Stimulated activated naive CD8-positive, alpha-beta T cell treated with anti-CD3 and anti-CD28 coated beads, Interleukin-15, amount 100 ng/mL, for 72 hours (primary cell): ENCODE data around the gene FAM184A.
A peak's percentile ranks its signal among the peaks of the same experiment; 100 is the strongest.

Experiments
- ATAC-seq: fragments of 150-1000 bp; cut with Tn5 transposase; 2 replicates; pipeline ENCODE4 v1.10.0; 2021; ENCODE audit warnings: mild to moderate bottlenecking, moderate library complexity
- DNase-seq, 2 donors: peaks; one replicate each; pipeline ENCODE4 v3.0.0; 2021 to 2022
- H3K27ac Mint-ChIP-seq, 2 donors: one replicate each; pipeline ENCODE4 v1.8.0; 2022; ENCODE audit warnings: mild to moderate bottlenecking in 2 of 2, mixed read lengths in 2 of 2, moderate library complexity in 2 of 2
- H3K27me3 Mint-ChIP-seq: one replicate; pipeline ENCODE4 v1.8.0; 2022; ENCODE audit warnings: mixed read lengths
- H3K4me1 Mint-ChIP-seq: one replicate; pipeline ENCODE4 v1.8.0; 2022; ENCODE audit warnings: mild to moderate bottlenecking, mixed read lengths
- H3K4me3 Mint-ChIP-seq, 2 donors: one replicate each; pipeline ENCODE4 v1.8.0; 2022; ENCODE audit warnings: mild to moderate bottlenecking in 2 of 2, mixed read lengths in 2 of 2, moderate library complexity in 1 of 2
- H3K9me3 Mint-ChIP-seq, 2 donors: one replicate each; pipeline ENCODE4 v1.8.0; 2022; ENCODE audit warnings: mixed read lengths in 2 of 2

The FAM184A gene

DNA sequence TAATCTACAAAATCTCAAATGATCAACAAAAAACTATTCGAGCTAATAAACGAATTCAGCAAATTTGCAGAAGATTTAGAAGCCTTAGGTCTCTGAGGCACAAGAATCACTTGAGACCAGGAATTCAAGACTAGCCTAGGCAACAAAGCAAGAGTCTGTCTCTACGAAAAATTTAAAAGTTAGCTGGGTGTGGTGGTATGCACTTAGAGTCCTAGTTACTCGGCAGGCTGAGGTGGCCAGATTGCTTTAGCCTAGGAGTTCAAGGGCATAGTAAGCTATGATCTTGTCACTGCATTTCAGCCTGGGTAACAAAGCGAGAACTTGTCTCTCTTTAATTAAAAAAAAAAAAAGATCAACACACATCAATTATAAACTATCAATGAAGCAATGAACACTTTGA lies 34.2 kb downstream of the FAM184A start:
- Mint-ChIP-seq H3K27me3 (no peaks in the 10 kb centered on the region), H3K4me3 (no peak overlapping the region), H3K27ac (no peak overlapping the region), H3K4me1 (peaks cover 7% of the 10 kb centered on the region), H3K9me3 (peaks cover 0 to 5% of the 10 kb centered on the region in 2 donors)
- ATAC-seq, result no peak
- DNase-seq, result no peak

DNA sequence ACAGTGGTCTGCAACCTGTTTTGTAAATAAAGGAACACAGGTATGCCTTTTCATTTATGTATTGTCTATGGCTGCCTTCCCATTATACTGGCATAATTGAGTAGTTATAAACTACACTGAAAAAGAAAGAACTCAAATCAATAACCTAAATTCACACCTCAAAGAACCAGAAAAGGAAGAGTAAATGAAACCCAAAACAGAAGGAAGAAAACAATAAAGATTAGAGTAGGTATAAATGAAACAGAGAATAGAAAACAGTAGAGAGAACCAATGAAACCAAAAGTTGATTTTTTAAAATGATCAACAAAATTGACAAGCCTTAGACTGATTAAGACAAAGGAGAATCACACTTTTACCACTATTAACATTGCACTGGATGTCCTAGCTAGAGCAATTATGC lies 34.7 kb downstream of the FAM184A start:
- DNase-seq (no peak), ATAC-seq (peak; percentile 46)
- peaks cover 7% of the 10 kb centered on the region for H3K4me1 Mint-ChIP-seq
- H3K27me3 Mint-ChIP-seq, result no peaks in the 10 kb centered on the region
- H3K27ac Mint-ChIP-seq, result no peak overlapping the region
- H3K9me3 Mint-ChIP-seq, result peaks cover 0 to 3% of the 10 kb centered on the region in 2 donors
- no peak overlapping the region for H3K4me3 Mint-ChIP-seq

DNA sequence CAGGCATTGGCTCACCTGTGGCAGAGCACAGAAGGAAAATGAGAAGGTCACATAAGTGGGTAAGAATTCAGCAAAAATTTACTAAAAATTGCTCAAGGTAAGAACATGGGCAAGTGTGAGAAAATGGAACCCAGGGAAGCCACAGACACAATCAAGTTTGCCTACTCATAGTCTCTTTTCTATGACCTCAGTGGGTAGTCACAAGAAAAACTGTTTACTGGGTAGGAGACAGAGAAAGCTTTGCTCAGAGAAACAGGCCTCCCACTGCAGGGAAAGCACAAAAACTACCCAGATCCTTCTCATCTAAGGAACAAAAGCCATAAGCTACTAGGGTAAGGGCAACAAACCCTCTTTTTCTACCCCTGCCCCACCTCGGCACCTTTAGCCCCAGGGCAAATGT lies 35.2 kb downstream of the FAM184A start:
- Mint-ChIP-seq H3K27me3 (no peaks in the 10 kb centered on the region), H3K27ac (no peak overlapping the region), H3K9me3 (no peaks in the 10 kb centered on the region), H3K4me3 (no peak overlapping the region), H3K4me1 (peaks cover 7% of the 10 kb centered on the region)
- no peak for DNase-seq
- ATAC-seq, result peak; percentile 86

DNA sequence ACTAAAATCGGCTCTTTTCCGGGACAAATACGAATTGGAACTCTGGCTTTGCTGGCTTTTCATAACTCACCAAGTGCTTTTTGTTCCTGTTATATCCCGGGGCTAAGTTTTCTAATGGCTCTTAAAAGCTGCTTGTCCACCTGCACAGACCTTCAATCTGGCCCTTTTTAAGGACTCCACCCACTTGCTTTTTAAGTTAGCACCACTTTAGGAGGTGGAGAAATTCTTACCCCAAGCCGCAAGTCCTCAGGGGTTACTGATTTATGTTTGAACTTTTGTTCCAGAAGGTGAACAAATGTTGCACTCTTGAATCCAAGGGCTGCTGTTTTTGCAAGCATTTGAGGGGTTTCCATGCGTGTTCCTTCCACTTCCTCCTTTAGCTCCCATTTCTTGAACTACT lies 37.8 kb downstream of the FAM184A start:
- Mint-ChIP-seq H3K27me3 (no peaks in the 10 kb centered on the region), H3K4me1 (peaks cover 7% of the 10 kb centered on the region), H3K27ac (no peak overlapping the region), H3K4me3 (no peak overlapping the region), H3K9me3 (no peaks in the 10 kb centered on the region)
- ATAC-seq (no peak), DNase-seq (no peak)

DNA sequence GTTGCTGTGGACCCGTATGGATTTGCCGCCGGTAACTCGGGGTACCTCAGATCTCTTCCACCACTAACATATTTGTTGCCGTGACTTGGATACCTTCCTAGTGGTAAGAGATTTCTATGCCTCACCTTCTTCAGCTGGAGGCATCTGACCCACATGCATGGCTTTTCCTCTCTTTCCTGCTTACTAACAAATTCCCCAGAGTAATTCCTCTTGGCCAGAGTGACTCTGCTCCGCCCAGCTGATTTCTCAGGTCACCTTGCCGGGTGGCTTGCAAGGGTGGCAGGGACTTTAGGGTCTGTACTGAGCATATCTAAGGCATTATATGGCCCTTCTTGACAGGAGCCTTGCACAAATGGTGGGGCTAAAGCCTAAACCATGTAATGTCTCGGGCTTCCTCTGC lies 38.2 kb downstream of the FAM184A start:
- Mint-ChIP-seq H3K4me1 (peaks cover 7% of the 10 kb centered on the region), H3K27me3 (no peaks in the 10 kb centered on the region), H3K27ac (no peak overlapping the region), H3K9me3 (no peaks in the 10 kb centered on the region), H3K4me3 (no peak overlapping the region)
- DNase-seq (no peak), ATAC-seq (no peak)

DNA sequence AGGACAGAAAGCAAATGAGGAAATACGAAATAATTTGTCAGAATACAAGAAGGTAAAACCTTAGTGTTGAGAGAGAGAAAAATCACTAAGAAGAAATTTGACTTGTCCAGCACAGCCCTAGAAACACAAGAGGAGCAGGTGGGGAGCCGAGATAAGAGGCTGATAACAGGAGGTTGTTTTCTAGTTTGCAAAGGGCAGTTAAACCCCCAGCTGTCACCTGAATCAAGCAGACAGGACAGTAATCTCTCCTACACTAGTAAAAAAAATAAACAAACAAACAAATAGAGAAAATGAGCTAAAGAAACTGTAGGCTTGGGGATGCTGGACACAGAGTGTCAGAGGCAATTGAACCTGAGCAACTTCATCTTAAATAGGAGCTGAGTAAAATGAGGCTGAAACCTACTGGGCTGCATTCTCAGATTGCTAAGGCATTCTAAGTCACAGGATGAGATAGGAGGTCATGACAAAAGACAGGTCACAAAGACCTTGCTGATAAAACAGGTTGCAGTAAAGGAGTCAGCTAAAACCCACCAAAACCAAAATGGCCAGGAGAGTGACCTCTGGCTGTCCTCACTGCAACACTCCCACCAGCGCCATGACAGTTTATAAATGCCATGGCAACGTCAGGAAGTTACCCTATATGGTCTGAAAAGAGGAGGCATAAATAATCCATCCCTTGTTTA lies 40.4 kb downstream of the FAM184A start:
- Mint-ChIP-seq H3K9me3 (no peaks in the 10 kb centered on the region), H3K27ac (no peak overlapping the region), H3K4me1 (no peaks in the 10 kb centered on the region), H3K4me3 (no peak overlapping the region), H3K27me3 (no peaks in the 10 kb centered on the region)
- DNase-seq (no peak), ATAC-seq (no peak)

DNA sequence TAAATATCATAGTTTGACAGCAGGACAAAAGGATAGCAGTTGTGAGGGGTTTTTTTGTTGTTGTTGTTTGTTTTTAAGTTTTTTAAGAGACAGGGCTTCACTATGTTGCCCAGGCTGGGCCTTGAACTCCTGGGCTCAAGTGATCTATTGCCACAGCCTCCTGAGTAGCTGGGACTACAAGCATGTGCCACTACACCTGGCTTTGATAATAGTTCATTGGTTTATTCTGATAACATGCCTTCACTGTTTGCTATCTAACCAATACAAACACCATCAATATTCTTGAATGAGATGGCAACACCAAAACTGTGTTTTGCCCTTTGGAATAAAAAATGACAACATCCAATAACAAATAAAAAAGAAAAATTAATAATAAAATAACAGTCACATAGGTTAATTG lies 41.2 kb downstream of the FAM184A start:
- ATAC-seq (no peak), DNase-seq (no peak)
- no peak overlapping the region for H3K27ac Mint-ChIP-seq
- H3K27me3 Mint-ChIP-seq, result no peaks in the 10 kb centered on the region
- H3K4me1 Mint-ChIP-seq, result no peaks in the 10 kb centered on the region
- H3K4me3 Mint-ChIP-seq, result no peak overlapping the region
- H3K9me3 Mint-ChIP-seq, result no peaks in the 10 kb centered on the region

DNA sequence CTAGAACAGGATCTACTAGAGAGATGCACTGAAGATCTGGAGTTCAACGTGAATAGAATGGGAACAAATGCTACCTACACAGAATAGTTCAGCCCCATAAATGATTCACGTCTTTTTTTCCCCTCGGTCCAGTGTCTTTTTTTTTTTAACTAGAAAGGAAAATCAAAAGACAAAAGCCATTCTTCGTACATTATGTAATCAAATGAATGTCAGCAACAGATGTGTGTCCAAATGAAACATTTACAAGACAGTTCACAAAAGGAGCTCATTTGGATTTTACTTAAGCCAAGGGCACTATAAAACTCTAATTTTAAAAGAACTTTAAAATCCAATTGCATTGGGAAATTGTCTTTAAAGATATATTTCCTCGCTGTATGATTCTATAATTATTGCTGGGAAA lies 42.4 kb downstream of the FAM184A start:
- ATAC-seq (no peak), DNase-seq (no peak)
- H3K4me1 Mint-ChIP-seq, result no peaks in the 10 kb centered on the region
- no peaks in the 10 kb centered on the region for H3K27me3 Mint-ChIP-seq
- no peak overlapping the region for H3K4me3 Mint-ChIP-seq
- H3K27ac Mint-ChIP-seq, result no peak overlapping the region
- H3K9me3 Mint-ChIP-seq, result no peaks in the 10 kb centered on the region

DNA sequence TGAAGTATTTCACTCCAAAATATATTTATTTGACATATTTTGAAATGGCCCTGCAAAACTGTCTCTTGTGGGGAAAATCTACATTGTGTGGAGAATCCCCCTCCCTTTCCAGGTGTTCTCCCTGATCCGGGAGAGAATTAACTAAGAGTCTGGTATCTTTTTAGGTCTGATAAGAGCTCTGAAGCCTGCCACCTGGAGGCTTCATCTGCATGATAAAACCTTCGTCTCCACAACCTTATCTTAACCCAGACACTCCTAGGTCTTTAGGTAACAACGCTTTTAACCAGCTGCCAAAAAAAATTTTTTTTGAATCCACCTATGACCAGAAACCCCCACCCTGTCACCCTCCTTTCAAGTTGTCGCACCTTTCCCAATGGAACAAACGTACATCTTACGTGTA lies 43.0 kb downstream of the FAM184A start:
- H3K4me3 Mint-ChIP-seq, result no peak overlapping the region
- DNase-seq (no peak), ATAC-seq (no peak)
- no peak overlapping the region for H3K27ac Mint-ChIP-seq
- no peaks in the 10 kb centered on the region for H3K9me3 Mint-ChIP-seq
- H3K27me3 Mint-ChIP-seq, result no peaks in the 10 kb centered on the region
- no peaks in the 10 kb centered on the region for H3K4me1 Mint-ChIP-seq

DNA sequence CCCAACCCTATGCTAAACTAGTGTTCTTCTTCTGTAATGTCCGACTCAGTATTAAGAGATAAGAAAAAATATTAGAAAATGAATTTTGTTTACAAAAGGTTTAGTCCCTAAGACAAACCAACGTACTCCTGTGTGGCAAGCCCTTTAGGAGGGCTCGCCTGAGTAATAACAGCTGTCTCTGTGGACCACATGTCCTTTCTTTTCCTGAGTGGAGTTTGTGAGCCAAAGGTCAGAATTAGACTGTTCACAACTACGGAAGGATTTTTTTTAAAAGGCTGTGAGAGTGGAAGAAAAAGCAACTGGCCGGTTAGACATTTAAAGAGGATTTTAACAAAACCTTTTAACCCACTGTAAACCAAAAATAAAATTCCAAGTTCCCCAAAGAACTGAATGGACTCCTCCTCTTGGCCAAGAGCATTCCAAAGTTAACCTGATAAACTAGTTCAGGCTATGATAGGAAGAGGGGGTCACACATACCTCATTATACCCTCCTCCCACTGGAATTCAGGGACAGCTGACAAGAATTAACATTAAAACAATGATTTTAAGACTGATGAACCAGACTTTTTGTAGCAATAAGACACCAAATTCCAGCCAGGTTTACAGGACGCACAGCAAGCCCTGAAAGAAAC lies 43.5 kb downstream of the FAM184A start:
- no peak for DNase-seq

DNA sequence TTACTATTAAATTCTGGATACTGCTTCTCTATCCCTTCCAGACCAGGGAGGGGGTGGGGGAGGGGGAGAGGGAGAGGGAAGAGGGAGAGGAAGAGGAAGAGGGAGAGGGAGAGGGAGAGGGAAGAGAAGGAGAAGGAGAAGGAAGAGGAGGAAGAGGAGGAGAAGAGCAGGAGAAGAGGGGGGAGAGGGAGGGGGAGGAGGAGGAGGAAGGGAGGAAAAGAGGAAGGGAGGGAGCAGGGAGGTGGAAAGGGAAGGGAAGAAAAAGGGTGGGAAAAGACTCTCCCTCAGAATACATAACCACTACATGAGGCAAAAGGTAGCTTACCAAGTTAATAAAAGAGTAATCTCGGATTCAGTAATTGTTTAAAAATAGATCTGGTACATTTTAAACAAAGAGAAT lies 46.0 kb downstream of the FAM184A start:
- ATAC-seq (no peak), DNase-seq (no peak)
- no peaks in the 10 kb centered on the region for H3K9me3 Mint-ChIP-seq
- H3K27ac Mint-ChIP-seq, result no peak overlapping the region
- H3K4me3 Mint-ChIP-seq, result no peak overlapping the region
- H3K27me3 Mint-ChIP-seq, result no peaks in the 10 kb centered on the region
- H3K4me1 Mint-ChIP-seq, result no peaks in the 10 kb centered on the region

More for the DNA sequence above, 43.5 kb downstream of the FAM184A start:
- H3K9me3 Mint-ChIP-seq, result no peaks in the 10 kb centered on the region
- no peak overlapping the region for H3K4me3 Mint-ChIP-seq
- H3K27ac Mint-ChIP-seq, result no peak overlapping the region
- no peak for ATAC-seq
- H3K27me3 Mint-ChIP-seq, result no peaks in the 10 kb centered on the region
- H3K4me1 Mint-ChIP-seq, result no peaks in the 10 kb centered on the region

DNA sequence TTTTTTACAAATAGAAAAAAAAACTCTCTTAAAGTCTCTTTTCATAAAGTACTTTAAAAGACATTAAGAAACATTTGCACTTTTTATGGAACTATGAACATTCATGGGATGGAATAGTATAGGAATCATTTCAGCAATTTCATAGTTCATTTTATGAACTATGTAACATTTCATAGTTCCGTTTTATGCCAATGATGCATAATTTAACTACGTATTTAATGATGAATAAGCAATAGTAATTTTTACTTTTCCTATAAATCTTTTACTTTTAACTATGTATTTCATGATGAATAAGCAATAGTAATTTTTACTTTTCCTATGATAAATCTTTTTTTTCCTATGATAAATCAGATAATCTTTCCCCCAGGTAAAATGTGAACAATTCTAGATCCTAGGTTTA lies 47.7 kb downstream of the FAM184A start:
- H3K4me1 Mint-ChIP-seq, result no peaks in the 10 kb centered on the region
- ATAC-seq (no peak), DNase-seq (no peak)
- H3K27ac Mint-ChIP-seq, result no peak overlapping the region
- H3K9me3 Mint-ChIP-seq, result no peaks in the 10 kb centered on the region
- no peaks in the 10 kb centered on the region for H3K27me3 Mint-ChIP-seq
- no peak overlapping the region for H3K4me3 Mint-ChIP-seq

DNA sequence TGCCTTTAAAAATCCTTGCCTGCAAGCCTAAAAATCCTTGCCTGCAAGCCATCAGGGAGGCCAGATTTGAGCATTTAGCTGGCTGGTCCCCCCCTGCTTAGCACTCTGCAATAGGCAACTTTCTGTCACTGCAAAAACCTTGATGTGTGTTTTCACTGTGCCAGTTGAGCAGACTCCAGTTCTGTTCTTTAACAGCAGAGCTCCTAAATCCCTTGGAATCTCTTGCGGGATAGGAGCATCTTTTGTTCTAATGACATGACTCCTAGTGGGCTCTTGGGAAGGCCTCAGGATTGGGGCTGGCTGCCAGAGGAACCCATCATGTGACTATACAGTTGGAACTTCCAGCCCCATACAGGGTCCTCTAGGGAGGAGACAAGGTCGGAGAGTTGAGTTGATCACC lies 50.4 kb downstream of the FAM184A start:
- Mint-ChIP-seq H3K4me1 (no peaks in the 10 kb centered on the region), H3K27me3 (no peaks in the 10 kb centered on the region), H3K9me3 (no peaks in the 10 kb centered on the region), H3K27ac (no peak overlapping the region), H3K4me3 (no peak overlapping the region)
- ATAC-seq (no peak), DNase-seq (no peak)

DNA sequence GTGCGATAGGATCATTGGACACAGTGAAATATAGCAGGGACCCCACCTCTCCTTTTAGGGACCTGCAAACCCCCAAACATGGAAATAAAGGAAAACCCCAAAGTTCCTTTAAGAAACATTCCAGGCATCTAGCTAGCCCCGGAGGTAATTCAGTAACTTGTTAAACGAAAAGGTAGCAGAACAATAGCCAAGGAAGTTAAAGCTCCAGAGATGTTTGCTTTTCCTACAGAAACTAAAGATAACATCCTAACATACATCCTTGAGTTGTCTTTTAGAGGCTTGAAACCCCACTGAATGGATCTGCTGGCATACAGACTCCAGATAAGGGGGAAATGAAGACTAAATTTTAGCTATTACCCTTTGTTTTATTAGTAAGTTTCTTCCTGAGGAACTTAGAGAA lies 51.0 kb downstream of the FAM184A start:
- Mint-ChIP-seq H3K4me3 (no peak overlapping the region), H3K27me3 (no peaks in the 10 kb centered on the region), H3K9me3 (no peaks in the 10 kb centered on the region), H3K4me1 (no peaks in the 10 kb centered on the region), H3K27ac (no peak overlapping the region)
- DNase-seq (no peak), ATAC-seq (no peak)

DNA sequence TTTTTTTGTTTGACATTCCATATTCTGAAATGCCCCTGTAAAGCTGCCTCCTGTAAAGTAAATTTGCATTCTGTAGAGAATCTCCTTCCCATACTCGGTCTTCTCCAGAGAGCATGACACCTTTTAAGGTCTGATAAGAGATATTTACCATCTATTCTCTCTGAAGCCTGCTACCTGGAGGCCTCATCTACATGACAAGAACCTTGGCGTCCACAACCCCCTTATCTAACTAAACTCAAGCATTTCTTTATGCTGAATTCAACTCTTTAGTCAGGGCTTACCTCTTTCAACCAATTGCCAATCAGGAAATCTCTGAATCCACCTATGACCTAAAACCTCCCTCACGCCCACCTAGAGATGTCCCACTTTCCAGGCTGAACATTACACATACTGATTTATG lies 51.6 kb downstream of the FAM184A start:
- no peak overlapping the region for H3K4me3 Mint-ChIP-seq
- H3K27me3 Mint-ChIP-seq, result no peaks in the 10 kb centered on the region
- no peaks in the 10 kb centered on the region for H3K4me1 Mint-ChIP-seq
- ATAC-seq, result no peak
- DNase-seq, result no peak
- H3K27ac Mint-ChIP-seq, result no peak overlapping the region
- no peaks in the 10 kb centered on the region for H3K9me3 Mint-ChIP-seq

DNA sequence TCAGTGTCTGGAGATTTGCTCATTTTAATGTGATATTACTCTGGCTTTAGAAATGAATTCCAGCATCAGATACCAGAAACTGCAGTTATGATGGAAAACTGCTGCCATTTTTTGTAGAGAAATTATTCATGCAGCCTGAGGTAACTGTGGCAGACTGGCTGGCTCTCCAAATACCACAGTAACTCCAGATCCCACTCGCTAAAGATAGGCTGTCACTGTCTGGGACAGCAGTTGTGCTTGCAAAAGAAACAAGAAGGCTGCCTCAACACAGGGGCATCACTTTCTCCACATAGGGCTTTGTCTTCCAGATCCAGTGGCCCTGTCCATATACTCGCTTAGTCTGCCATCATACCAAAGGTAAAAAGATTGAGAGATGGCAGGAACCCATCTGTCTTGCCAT lies 52.7 kb downstream of the FAM184A start:
- DNase-seq, result no peak
- Mint-ChIP-seq H3K4me3 (no peak overlapping the region), H3K27me3 (no peaks in the 10 kb centered on the region), H3K4me1 (no peaks in the 10 kb centered on the region), H3K27ac (no peak overlapping the region), H3K9me3 (no peaks in the 10 kb centered on the region)
- ATAC-seq, result no peak

DNA sequence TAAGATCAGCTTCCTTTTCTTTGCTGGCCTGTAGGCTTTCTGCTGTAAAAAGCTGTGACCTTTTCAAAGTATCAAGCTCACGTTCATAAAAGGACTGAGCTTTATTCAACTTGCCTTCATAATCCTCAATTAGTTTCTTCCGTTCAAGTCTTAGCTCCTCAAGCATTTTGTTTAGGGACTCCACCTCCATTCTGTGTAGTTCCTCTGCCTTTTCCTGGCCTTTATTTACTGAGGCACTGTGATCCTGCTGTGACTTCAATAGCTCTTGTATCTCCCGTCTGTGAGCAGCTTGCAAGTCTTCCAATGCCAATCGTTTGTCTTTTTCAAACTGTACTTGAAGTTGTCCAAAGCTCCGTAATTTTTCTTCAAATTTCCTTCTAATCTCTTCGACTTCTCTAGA lies 54.4 kb downstream of the FAM184A start:
- Mint-ChIP-seq H3K4me1 (no peaks in the 10 kb centered on the region), H3K27ac (no peak overlapping the region), H3K27me3 (no peaks in the 10 kb centered on the region), H3K9me3 (no peaks in the 10 kb centered on the region), H3K4me3 (no peak overlapping the region)
- DNase-seq, result no peak
- no peak for ATAC-seq
